Hepatocyte (in vitro differentiated cells): ENCODE measurements around the gene ZNF750. TPM values are rescaled to one million over a fixed set of nuclear protein-coding genes. Genes with fewer than 3 reads are reported as not detected.

Experiments
- DNase-seq: peaks from one replicate; pipeline ENCODE4 v3.0.0-alpha.2; 2016; ENCODE audit warnings: low spot score
- H2AFZ ChIP-seq: fragments of 200-600 bp; sonication (generic); 2 replicates; pipeline ENCODE4 v1.6.0; 2016; ENCODE audit warnings: antibody characterized with exemption, mild to moderate bottlenecking
- H3K27ac ChIP-seq: fragments of 200-600 bp; sonication (generic); 2 replicates; pipeline ENCODE4 v1.5.1; 2016; ENCODE audit warnings: mild to moderate bottlenecking
- H3K27me3 ChIP-seq: fragments of 200-600 bp; sonication (generic); 2 replicates; pipeline ENCODE4 v1.6.1; 2016
- H3K36me3 ChIP-seq: fragments of 200-600 bp; sonication (generic); replicated peaks from 2 replicates; pipeline ENCODE4 v1.5.1; 2016; ENCODE audit warnings: low read depth; ENCODE audit not compliant: insufficient read depth
- H3K4me1 ChIP-seq: fragments of 200-600 bp; sonication (generic); 2 replicates; pipeline ENCODE4 v1.5.1; 2016; ENCODE audit warnings: mild to moderate bottlenecking, moderate library complexity; ENCODE audit not compliant: insufficient read depth
- H3K4me2 ChIP-seq: fragments of 200-600 bp; sonication (generic); 2 replicates; pipeline ENCODE4 v1.6.0; 2016
- H3K4me3 ChIP-seq: fragments of 200-600 bp; sonication (generic); 2 replicates; pipeline ENCODE4 v1.5.1; 2016; ENCODE audit warnings: mild to moderate bottlenecking
- H3K79me2 ChIP-seq: fragments of 200-600 bp; sonication (generic); 2 replicates; pipeline ENCODE4 v1.6.0; 2017; ENCODE audit warnings: mild to moderate bottlenecking
- H3K9me2 ChIP-seq: fragments of 200-600 bp; sonication (generic); replicated peaks from 2 replicates; pipeline ENCODE4 v1.6.0; 2017; ENCODE audit warnings: mild to moderate bottlenecking; ENCODE audit not compliant: insufficient read depth
- H3K9me3 ChIP-seq: fragments of 200-600 bp; sonication (generic); 2 replicates; pipeline ENCODE4 v1.5.1; 2016; ENCODE audit warnings: low read depth, mild to moderate bottlenecking
- H4K20me1 ChIP-seq: fragments of 200-600 bp; sonication (generic); 2 replicates; pipeline ENCODE4 v1.6.0; 2016; ENCODE audit warnings: mild to moderate bottlenecking; ENCODE audit not compliant: insufficient read depth, poor library complexity, severe bottlenecking
- EZH2 ChIP-seq: fragments of 200-600 bp; sonication (generic); IDR thresholded peaks from 2 replicates; pipeline ENCODE4 v1.6.1; 2016; ENCODE audit warnings: antibody characterized with exemption, mild to moderate bottlenecking, borderline replicate concordance
- EZH2phosphoT487 ChIP-seq: fragments of 200-600 bp; sonication (generic); IDR thresholded peaks from one replicate; pipeline ENCODE4 v1.6.1; 2018; ENCODE audit warnings: antibody characterized with exemption, mild to moderate bottlenecking, low read depth, moderate library complexity; ENCODE audit not compliant: unreplicated experiment, severe bottlenecking
- WGBS: methylation state at CpG from one replicate; pipeline ENCODE4 v1.1.6; 2016; ENCODE audit warnings: low lambda C conversion rate; ENCODE audit errors: missing lambda C conversion rate; 5-methylcytosine and 5-hydroxymethylcytosine counted together
- polyA plus RNA-seq: library from polyadenylated mRNA; unstranded; fragments of >200 nt; fragmentation: Nextera tagmentation; extraction: Ambion mirVana; gene quantifications from 2 replicates; pipeline ENCODE4 v1.2.1, GENCODE V29; 2016
- total RNA-seq: library from RNA; depleted of rRNA; stranded (reverse); fragments of >200 nt; gene quantifications from 2 replicates; pipeline ENCODE4 v1.2.3, GENCODE V29; 2014
- TF ChIP-seq, protein P1 (sequence below): fragments of 200-600 bp; sonication (generic); IDR thresholded peaks from 2 replicates; pipeline ENCODE4 v1.5.1; 2016; ENCODE audit warnings: antibody characterized with exemption, mild to moderate bottlenecking; ENCODE audit not compliant: poor library complexity

ZNF750 gene
- total and polyA plus RNA-seq, 2 experiments from 2014 or later = 0.27 to 2.1 TPM

- Histone ChIP-seq H3K9me3 (no peaks in the 10 kb centered on the region), H3K79me2 (no peaks in the 10 kb centered on the region), H3K9me2 (no peaks in the 10 kb centered on the region), H3K4me1 (no peaks in the 10 kb centered on the region), H3K27me3 (no peaks in the 10 kb centered on the region), H4K20me1 (no peaks in the 10 kb centered on the region), H3K27ac (no peak overlapping the region), H3K36me3 (no peaks in the 10 kb centered on the region), H3K4me3 (no peak overlapping the region), H3K4me2 (no peak overlapping the region), H2AFZ (no peak overlapping the region)
- 89% methylated on average over 20 of the region's 21 CpGs for WGBS
- DNase-seq = no peak
- TF ChIP-seq EZH2 = no peak
- TF ChIP-seq, protein P1, sequence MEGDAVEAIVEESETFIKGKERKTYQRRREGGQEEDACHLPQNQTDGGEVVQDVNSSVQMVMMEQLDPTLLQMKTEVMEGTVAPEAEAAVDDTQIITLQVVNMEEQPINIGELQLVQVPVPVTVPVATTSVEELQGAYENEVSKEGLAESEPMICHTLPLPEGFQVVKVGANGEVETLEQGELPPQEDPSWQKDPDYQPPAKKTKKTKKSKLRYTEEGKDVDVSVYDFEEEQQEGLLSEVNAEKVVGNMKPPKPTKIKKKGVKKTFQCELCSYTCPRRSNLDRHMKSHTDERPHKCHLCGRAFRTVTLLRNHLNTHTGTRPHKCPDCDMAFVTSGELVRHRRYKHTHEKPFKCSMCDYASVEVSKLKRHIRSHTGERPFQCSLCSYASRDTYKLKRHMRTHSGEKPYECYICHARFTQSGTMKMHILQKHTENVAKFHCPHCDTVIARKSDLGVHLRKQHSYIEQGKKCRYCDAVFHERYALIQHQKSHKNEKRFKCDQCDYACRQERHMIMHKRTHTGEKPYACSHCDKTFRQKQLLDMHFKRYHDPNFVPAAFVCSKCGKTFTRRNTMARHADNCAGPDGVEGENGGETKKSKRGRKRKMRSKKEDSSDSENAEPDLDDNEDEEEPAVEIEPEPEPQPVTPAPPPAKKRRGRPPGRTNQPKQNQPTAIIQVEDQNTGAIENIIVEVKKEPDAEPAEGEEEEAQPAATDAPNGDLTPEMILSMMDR = no peak
- TF ChIP-seq EZH2phosphoT487 = no peak
Measured at GRCh38 chr17:82806645-82807044, 33.2 kb downstream of the ZNF750 start.

DNA sequence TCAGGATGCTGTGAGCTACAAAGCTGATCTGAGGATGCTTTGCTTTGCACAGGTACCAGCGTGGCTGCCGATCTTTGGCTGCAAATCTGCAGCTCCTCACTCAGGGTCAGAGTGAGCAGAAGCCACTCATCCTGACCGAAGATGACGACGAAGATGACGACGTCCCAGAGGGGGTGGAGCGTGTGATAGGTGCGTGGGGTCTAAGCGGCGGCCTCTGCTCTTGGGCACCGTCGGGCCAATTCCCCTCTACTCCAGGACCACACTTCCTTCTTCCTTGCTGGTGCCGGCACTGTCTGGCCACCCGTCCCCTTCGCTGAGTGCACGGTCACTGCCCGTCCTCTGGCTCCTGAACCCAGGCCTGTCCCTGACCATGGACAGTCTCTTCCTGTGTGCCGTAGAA lies 34.0 kb downstream of the ZNF750 start:
- DNase-seq = no peak
- 83% methylated on average over 14 of the region's 19 CpGs for WGBS
- H3K4me1 ChIP-seq = no peaks in the 10 kb centered on the region
- H3K36me3 ChIP-seq = no peaks in the 10 kb centered on the region
- H3K9me3 ChIP-seq = no peaks in the 10 kb centered on the region
- H3K27ac ChIP-seq = no peak overlapping the region
- no peak overlapping the region for H2AFZ ChIP-seq
- H3K79me2 ChIP-seq = no peaks in the 10 kb centered on the region
- no peak for TF ChIP-seq EZH2phosphoT487
- H4K20me1 ChIP-seq = no peaks in the 10 kb centered on the region
- no peak overlapping the region for H3K4me3 ChIP-seq
- no peak overlapping the region for H3K4me2 ChIP-seq
- no peaks in the 10 kb centered on the region for H3K27me3 ChIP-seq
- no peaks in the 10 kb centered on the region for H3K9me2 ChIP-seq

GRCh38 chr17:82805254-82805653 lies 34.6 kb downstream of the ZNF750 start:
- no peak overlapping the region for H3K27ac ChIP-seq
- H3K9me2 ChIP-seq = no peaks in the 10 kb centered on the region
- no peaks in the 10 kb centered on the region for H3K79me2 ChIP-seq
- no peak for DNase-seq
- no peaks in the 10 kb centered on the region for H4K20me1 ChIP-seq
- no peaks in the 10 kb centered on the region for H3K9me3 ChIP-seq
- H3K27me3 ChIP-seq = no peaks in the 10 kb centered on the region
- H3K4me1 ChIP-seq = no peaks in the 10 kb centered on the region
- 96% methylated on average over 13 of the region's 13 CpGs for WGBS
- H3K36me3 ChIP-seq = no peaks in the 10 kb centered on the region
- H3K4me3 ChIP-seq = no peak overlapping the region
- H3K4me2 ChIP-seq = no peak overlapping the region
- TF ChIP-seq EZH2 = no peak
- no peak for TF ChIP-seq EZH2phosphoT487
- TF ChIP-seq, protein P1 = no peak
- no peak overlapping the region for H2AFZ ChIP-seq

DNA sequence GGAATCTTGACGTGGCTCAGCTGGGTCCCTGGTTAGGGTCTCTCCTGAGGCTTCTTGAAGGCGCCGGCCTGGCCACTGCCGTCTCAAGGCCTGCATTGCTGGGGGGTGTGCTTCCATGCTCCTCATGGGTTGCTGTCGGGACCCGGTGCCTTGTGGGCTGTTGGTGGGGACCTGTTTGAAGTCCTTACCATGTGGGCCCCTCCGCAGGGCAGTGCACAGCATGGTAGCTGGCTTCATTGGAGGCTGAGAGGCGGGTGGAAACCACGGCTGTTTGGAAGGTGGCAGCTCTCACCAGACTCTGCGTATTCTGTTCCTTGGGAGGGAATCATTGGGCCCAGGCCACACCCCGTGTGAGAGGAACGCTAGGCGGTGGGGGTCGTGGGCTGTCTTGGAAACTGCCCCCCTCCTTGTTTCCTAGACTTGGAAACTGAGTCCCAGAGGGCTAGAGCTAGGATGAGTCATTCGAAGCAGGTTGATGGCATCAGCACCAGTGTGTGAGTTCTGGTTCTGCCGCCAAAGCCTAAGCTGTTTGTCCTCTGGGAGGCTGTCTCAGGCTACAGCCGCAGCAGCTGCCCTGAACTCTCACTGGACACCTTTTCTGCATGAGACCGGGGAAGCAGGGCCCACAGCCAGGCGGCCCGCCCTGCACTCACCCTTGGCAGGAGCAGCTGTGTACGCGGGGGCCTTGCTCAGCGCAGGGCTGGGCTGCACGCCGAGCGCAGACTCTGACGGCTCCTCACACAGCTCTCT lies 35.2 kb downstream of the ZNF750 start:
- no peaks in the 10 kb centered on the region for H3K27me3 ChIP-seq
- H3K9me2 ChIP-seq = no peaks in the 10 kb centered on the region
- no peak overlapping the region for H3K4me2 ChIP-seq
- no peaks in the 10 kb centered on the region for H4K20me1 ChIP-seq
- no peak overlapping the region for H3K4me3 ChIP-seq
- H3K36me3 ChIP-seq = no peaks in the 10 kb centered on the region
- TF ChIP-seq EZH2 (no peak), EZH2phosphoT487 (no peak)
- TF ChIP-seq, protein P1 = no peak
- WGBS = 92% methylated on average over 27 of the region's 27 CpGs
- H3K4me1 ChIP-seq = no peaks in the 10 kb centered on the region
- DNase-seq = no peak
- H3K79me2 ChIP-seq = no peaks in the 10 kb centered on the region
- no peak overlapping the region for H2AFZ ChIP-seq
- H3K9me3 ChIP-seq = no peaks in the 10 kb centered on the region
- no peak overlapping the region for H3K27ac ChIP-seq
